ENCODE data around the gene GRB10.
"Not testable (repeated sequence)": the region's sequence is repeated elsewhere in the genome, so short reads cannot be mapped to it uniquely, and the experiment has no call there.

The GRB10 gene

DNA sequence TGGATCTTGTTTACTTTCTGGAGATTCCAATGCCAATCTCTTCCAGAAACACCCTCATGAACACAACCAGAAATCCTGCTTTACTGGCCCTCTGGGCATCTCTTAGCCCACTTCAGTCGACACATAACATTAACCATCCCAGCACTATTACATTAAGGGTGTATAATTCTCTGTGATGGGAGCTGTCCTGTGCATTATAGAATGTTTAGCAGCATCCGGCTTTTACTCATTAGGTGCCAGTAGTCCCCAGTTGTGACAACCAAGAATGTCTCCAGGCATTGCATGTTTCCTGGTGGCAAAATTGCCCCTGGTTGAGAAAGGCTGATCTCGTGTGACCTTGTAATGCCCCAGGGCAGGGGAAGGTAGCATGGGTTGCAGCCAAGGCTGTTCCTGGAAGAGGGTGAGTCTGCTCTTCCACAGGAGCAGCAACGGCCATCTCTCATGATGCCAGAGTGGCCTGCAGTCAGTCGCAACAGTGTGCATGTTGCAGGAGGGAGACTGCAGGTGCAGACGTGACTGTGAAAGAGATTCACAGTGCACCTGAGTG, 214.9 kb downstream of the GRB10 start:
- DNase-seq = no peak

GRCh38 chr7:50565977-50566376, 216.7 kb downstream of the GRB10 start:
- DNase-seq = no peak

DNA sequence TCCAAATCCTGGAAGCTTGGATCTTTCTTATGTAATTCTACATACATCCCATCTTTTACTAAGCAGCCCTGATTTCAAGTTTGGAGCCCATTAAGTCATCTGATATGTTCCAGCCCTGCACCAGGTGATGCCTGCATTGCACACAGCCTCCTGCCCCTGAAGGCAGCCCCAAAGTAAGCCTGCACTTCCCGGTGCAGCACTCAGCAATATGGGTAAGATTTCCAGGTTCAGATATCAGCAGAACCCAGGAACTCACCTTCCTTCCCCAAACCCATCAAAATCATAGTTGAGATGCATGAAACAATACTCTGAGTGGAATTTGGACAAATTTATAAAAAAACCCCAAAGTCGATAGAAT, 217.2 kb downstream of the GRB10 start:
- DNase-seq = no peak

DNA sequence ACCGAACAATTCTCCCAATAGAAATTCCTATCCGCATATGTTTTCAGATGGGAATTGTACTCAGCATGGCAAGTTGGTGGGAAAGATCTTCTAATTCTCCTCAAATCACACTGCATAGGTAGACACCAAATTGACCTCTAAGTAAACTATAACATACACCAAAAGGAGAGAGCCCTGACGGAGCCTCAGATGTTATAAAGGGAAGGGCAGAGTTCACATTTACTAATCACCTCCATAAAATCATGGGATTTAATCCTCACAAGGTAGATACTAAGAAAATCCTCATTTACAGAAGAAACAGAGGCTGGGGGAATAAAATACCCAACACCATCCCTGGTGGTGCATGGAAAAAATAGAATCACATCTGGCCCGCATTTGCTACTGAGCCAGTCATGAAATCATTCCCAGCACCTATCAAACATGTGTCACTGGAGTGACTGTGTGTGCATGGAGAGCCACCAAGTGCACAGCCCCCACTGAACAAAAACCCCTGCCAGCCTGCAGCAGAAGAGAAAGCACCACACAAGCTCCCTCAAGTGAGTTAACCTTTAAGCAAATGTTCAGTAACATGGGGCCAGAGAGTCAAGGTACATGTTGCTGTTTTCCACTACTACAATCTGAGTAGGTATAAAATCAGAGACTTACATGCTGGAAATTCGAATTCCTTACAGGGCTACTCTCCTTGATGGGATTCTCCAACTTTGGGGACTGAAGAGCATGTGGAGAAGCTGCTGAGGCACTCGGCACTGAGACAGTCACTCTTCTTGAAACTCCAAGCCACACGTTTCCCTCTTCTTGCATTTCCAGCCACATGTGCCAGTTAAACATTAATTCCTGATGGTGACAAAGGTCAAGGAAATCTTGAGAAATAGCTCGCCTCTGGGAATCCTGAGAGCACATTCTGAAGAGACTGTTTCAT, 217.8 kb downstream of the GRB10 start, which contains the start of gene DDC:
Gene DDC (minus strand): TSS at position 766 of the 919 bp plus-strand sequence. CDS start 21,320 bp downstream, outside the sequence.
- no peak for DNase-seq

GRCh38 chr7:50564171-50564570, 218.5 kb downstream of the GRB10 start:
- no peak for DNase-seq

DNA sequence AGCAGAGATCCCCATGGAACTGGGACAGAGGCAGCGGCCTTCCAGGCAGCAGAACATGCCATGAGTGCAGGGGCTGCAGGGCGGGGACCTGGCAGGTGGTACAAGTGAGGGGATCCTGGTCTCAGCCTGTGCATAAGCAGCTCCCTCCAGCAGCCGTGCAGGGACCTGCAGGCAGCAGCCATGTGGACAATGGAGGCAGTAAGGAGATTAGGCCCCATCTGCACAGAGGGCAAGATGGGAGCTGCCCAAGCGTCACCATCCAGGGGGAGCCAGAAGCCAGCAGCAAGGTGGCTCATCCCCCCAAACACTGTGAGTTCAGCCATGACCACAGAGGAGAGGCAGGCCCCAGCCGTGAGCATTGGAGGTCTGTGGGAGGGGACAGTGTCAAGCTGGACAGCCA, 220.6 kb downstream of the GRB10 start:
- no peak for DNase-seq

GRCh38 chr7:50560865-50561351, 221.8 kb downstream of the GRB10 start:
- DNase-seq = no peak

DNA sequence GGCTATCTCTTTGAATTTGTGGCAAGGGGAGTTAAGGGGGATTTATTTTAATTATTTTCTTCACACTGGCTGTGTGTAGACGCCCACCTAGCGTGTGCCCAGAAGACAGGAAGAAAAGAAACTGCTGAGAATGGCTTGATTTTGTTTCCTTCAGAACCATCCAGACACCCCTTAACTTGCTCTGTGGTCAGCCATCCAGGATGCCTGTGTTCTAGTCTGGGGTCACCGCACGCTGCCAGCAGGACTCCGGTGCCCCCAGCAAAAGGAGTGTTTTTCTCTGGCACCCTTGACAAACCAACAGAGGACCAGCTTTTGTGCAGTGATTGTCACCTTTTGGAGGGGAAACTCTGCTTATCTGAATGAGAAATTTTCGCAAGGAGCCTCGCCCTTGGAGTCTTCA, 222.8 kb downstream of the GRB10 start:
- DNase-seq = no peak

DNA sequence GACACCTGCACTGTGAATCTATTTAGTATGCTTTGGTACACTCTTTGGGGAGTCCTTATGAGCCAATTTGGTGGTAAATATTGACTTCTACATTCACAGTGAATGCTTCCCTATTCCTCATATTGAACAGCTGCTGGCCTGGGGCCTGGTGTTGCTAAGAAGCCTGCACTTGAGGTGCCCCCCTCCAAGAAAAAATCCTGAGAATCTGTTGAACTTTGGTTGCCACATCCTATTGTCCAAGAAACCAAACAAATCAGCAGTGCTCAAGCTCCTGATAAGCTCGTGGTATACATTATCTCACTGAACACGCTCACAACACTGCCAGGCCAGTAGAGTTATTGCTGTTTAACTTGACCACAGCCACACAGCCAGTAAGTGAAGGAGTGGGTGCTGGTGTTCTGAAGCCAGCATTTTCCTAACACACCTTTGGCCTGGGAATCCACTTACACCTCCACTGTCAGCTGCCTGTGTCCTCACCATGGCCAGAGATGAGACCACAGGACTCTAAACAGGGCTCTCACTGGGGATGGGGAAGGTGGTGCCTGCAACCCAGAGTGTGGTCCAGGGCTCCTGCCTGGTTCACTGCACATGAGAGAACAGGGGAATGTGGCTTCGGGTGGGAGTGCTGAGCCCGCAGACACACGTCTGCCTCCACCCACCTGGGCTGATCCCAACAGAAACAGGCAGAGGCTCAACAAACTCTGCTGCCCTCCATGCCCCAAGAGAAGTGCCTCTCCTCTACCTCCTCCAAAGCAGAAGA, 224.2 kb downstream of the GRB10 start:
- no peak for DNase-seq

GRCh38 chr7:50557099-50557498, 225.6 kb downstream of the GRB10 start:
- no peak for DNase-seq

GRCh38 chr7:50556247-50556991, 226.3 kb downstream of the GRB10 start:
- no peak for DNase-seq

- no peak for DNase-seq
Observed at GRCh38 chr7:50555594-50556140, 227.0 kb downstream of the GRB10 start.

DNA sequence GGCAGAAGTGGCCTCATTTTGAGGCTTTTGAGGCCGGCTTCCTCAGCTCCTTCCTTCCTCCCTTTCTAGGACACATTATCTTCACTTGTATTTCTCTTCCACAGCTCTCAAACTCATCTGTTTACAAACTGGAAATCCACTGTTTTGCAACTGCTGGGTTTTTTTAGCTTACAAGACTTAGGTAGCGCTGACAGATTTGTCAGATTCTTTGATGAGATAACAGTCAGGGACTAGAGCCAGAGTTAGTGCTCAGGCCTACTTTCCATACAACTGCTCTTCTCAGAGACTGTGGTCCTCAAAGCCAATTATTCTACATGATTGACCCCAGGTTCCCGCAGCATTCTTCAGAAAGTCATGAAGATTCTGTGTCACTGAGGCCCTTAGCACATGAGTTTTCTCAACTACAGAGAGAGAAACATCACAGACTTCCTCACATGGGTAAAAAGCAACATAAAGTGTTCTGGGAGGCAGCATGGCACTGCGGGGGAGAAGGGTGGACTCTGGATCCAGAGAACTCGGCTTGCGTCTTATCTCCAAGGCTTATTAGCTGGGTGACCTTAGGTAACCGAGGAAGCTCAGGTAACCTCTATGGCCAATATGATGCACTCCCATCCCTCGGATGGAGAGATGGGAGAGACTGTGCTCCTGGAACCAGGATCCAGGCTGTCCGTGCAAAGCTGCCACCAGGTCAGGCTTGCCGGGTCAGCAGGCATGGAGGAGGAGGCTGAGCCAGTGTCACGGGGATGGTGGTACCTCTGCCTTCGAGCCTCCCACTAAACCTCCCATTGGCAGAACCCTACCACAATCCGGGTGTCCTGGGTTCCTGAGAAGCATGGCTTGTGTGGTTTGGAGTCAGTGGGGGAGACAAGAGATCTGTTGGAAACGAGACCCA, 228.0 kb downstream of the GRB10 start:
- no peak for DNase-seq

DNA sequence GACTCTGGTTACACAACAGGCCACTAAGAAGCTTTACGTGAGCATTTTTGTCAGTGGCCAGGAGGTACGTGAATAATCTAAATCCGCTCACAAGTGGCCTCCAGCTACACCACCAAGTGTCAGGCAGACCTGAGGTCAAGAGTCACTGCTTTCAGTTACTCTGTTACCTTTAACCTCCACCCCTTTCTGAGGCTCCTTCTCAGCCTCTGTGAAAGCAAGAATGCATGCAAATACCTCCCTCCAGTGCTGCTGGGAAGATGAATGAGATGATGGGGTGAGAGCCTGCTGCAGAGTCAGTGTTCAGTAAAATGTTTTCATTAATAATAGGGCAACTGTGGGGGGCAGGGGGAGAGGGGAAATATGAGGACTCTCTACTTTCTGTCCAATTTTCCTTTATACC, 228.7 kb downstream of the GRB10 start:
- no peak for DNase-seq

- DNase-seq = no peak
Observed at GRCh38 chr7:50552921-50553320, 229.8 kb downstream of the GRB10 start.

DNA sequence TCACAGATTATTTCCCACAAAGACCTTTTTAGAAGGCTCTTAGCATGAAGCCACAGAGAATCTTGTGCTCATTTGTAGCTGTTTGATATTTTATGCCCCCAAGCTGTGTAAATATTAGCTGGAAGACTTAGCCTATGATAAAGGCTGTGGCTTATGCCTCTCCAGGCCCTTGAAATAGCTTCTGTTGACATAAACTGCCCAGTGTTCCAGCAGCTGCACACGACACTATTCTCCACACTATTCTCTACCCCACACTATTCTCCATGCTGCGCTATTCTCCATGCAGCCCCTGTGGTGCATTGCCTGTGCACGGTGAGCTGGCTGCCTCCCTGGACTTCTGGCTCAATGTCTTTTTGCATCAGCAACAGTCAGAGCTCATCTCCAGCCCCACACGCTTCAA, 230.6 kb downstream of the GRB10 start:
- DNase-seq = no peak

DNA sequence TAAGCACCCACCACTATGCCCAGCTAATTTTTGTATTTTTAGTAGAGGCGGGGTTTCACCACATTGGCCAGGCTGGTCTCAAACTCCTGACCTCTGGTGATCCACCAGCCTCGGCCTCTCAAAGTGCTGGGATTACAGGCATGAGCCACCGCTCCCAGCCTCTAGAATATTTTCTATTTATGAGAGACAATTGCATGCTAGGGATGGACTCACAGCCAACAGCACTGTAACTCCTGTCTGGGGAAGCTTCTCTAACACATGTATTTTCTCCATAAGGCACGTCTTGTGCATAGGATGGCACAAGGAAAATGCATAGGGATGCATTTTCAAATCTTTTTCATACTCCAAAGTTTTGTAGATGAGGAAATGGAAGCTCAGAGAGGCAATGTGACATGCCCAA, 237.1 kb downstream of the GRB10 start:
- DNase-seq = not testable (repeated sequence)

DNA sequence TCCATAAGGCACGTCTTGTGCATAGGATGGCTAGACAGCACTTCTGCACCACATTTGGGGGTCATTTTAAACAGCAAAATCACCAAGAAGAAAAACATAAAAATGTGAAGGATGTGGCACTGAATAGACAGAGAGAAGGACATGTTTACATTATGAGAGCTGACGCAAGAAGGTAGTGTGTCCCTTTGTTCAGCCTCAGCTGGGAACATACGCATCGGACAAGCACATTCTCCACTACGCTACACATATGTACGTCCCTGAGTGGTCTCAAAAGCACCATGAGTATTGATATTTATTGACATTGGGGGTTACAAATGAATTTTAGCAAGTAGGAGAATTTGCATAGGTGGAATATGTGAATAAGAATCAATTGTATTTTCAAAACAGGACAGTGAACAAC, 237.7 kb downstream of the GRB10 start:
- no peak for DNase-seq

DNA sequence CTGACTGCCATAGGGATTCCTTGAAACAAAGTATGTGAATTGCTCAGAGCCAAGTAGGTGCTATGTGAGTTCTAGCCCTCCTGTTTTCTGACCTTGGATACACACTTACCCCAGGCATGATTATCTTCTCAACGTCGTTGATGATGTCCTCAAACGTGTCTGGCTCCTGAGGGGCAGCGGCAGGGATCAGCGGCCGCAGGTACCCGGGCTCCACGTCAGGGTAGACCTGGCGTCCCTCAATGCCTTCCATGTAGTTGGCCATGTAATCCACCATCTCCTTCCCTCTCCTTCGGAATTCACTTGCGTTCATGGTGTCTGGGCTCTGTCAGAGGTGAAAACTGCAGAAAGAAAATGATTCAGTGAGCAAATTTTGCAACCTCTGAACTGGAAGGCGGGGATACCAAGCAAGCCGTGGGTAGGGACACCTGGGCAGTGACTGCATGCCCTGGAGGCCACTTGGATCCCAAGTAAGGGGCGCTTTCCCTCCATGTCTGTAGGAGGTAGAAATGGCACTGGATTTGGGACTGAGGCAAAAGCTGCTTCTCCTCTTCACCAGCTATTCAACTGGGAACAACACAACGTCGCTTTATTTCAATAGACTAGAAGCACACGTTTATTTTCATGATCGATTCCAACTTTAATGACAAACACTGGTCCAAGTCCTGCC, 238.8 kb downstream of the GRB10 start:
- no peak for DNase-seq

GRCh38 chr7:50542132-50542531, 240.6 kb downstream of the GRB10 start:
- DNase-seq = no peak

All from activated gamma-delta T cell (primary cell).